GM21825 (cell line): ENCODE data around the gene TMEM52.
"Not testable (repeated sequence)": the region's sequence is repeated elsewhere in the genome, so short reads cannot be mapped to it uniquely, and the experiment has no call there.

Experiments used
- ATAC-seq: cut with Tn5 transposase; IDR thresholded peaks from one replicate; pipeline ENCODE4 v1.9.1; 2021; ENCODE audit warnings: mild to moderate bottlenecking, moderate library complexity; ENCODE audit not compliant: unreplicated experiment

Gene TMEM52

GRCh38 chr1:1947493-1947892 lies 28.4 kb upstream of the TMEM52 start:
- no peak for ATAC-seq

GRCh38 chr1:1946540-1946939 lies 27.5 kb upstream of the TMEM52 start:
- ATAC-seq, result no peak

- no peak for ATAC-seq
These were observed 26.8 kb upstream of the TMEM52 start for GRCh38 chr1:1945782-1946393.

- no peak for ATAC-seq
These were observed 24.9 kb upstream of the TMEM52 start for GRCh38 chr1:1943834-1944570.

GRCh38 chr1:1942753-1943656 lies 23.9 kb upstream of the TMEM52 start:
- ATAC-seq, result no peak

- no peak for ATAC-seq
These were observed 23.0 kb upstream of the TMEM52 start for GRCh38 chr1:1941868-1942752.

GRCh38 chr1:1941211-1941841 lies 22.2 kb upstream of the TMEM52 start:
- ATAC-seq, result no peak

GRCh38 chr1:1940123-1940425 lies 21.0 kb upstream of the TMEM52 start:
- ATAC-seq, result no peak

GRCh38 chr1:1939296-1940122 lies 20.4 kb upstream of the TMEM52 start:
- ATAC-seq, result no peak

- ATAC-seq, result no peak
These were observed 19.7 kb upstream of the TMEM52 start for GRCh38 chr1:1938613-1939295.

- no peak for ATAC-seq
These were observed 19.1 kb upstream of the TMEM52 start for GRCh38 chr1:1938276-1938573.

GRCh38 chr1:1937549-1938275 lies 18.6 kb upstream of the TMEM52 start:
- ATAC-seq, result no peak

GRCh38 chr1:1937061-1937460 lies 18.0 kb upstream of the TMEM52 start:
- no peak for ATAC-seq

GRCh38 chr1:1934848-1935247 lies 15.8 kb upstream of the TMEM52 start:
- not testable (repeated sequence) for ATAC-seq

- no peak for ATAC-seq
These were observed 10.8 kb upstream of the TMEM52 start for GRCh38 chr1:1929639-1930545.

- no peak for ATAC-seq
These were observed 10.1 kb upstream of the TMEM52 start for GRCh38 chr1:1929102-1929638.
